SIG-M5 (cell line): ENCODE results near the gene ERGIC1.
"Not testable (repeated sequence)": the region's sequence is repeated elsewhere in the genome, so short reads cannot be mapped to it uniquely, and the experiment has no call there.

ENCODE experiments used
- DNase-seq: peaks from one replicate; lab custom pipeline; 2025; lab: John Stamatoyannopoulos, UW

The ERGIC1 gene

DNA sequence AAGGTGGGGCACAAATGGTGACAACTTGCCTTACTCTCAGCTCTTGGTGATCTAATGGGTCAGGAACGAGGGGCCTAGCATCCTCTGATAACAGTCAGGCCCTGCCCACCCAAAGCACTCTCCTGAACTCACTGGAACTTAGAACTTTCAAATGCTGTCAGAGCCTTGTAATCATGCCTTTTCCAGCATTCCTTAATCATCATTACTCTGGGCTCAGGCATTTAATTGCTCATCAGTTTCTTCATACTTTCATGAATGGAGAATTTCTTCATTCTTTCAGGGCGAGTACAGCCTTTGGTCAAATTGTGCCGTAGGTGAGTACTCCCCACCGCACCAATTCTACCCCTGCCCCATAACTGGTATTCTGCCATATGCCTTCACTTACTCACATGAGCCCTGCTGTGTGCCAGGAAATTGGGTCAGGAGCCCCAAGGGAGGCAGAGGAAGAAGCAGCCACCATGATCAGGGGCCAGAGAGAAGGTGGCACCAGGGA, 32.8 kb upstream of the ERGIC1 start:
- no peak for DNase-seq

GRCh38 chr5:172802112-172802511, 31.9 kb upstream of the ERGIC1 start:
- DNase-seq, result no peak

DNA sequence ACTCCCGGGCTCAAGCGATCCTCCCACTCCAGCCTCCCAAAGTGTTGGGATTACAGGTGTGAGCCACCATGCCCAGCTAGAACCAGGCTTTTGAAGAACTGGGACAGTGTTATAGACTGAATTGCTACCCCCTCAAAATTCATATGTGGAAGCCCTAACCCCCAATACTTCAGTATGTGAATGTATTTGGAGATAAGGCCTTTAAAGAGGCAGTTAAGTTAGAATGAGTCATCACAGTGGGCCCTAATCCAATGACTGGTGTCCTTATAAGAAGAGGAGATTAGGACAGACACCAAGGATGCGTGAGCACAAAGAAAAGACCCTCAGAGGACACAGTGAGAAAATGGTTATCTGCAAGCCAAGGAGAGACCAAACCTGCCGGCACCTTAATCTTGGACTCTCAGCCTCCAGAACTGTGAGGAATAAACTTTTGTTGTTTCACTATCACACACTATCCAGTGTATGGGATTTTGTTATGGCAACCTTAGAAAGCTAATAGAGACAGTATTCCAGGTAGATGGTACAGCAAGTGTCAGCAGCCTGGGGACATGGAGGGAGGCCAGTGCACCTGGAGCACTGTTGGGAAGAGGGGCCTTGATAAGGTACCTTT, 31.4 kb upstream of the ERGIC1 start:
- DNase-seq, result no peak

GRCh38 chr5:172805018-172805683, 28.9 kb upstream of the ERGIC1 start:
- DNase-seq, result no peak

DNA sequence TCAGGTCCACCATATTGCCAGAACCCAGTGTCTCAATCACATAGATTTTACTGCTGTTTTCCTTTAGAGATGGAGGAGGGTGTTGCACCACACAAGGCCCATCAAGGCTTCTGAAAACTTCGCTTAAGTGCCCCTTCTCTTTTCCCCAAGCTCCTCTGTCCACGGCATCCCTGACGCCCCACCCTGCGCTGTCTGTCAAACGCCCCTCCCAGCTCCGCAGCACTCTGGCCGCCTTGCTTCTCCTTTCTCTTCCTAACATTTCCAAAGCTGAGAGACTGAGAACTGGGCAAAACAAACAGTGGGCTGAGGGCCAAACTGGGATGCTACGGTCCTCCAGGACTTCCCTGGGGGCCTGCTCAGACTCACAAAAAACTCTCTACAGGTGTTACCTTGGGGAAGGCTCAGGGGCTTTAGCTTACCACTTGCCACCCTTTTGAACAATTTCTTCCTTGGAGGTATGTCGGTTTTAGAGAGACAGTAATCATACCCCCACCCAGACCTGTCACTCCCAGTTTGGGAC, 28.3 kb upstream of the ERGIC1 start:
- no peak for DNase-seq

GRCh38 chr5:172806897-172807672, 27.0 kb upstream of the ERGIC1 start:
- no peak for DNase-seq

DNA sequence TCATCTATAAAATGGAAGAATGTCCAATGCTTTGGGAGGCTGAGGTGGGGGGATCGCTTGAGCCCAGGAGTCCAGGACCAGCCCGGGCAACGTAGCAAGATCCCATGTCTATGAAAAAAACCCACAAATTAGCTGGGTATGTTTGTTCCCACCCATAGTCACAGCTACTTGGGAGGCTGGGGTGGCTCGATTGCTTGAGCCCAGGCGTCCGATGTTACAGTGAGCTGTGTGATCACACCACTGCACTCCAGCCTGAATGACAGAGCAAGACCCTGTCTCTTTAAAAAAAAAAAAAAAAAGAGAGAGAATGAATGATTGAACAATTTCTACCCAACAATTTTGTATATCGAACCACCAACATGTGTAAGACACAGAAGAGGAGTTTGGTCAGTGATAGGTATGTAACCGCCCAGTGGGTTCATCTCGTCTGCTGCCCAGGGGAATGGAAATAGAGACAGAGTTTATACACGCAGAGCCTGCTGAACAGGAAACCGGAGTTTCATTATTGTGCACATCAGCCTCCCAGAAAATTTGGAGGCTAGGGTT, 26.2 kb upstream of the ERGIC1 start:
- DNase-seq, result no peak

DNA sequence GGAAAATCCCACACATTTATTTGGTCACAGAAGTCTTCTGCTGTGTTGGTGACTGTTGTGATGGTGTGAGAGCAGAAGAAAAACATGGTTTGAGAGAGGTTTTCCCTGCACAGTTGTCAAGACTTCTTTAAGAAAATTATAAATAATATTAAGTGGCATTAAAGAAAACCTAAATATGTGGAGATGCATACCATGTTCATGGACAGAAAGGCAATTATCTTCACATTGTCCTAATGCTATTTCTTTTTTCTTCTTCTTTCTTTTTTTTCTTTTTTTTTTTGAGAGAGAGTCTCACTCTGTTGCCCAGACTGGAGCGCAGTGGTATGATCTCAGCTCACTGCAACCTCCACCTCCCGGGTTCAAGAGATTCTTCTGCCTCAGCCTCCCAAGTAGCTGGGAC, 24.3 kb upstream of the ERGIC1 start:
- DNase-seq, result no peak

DNA sequence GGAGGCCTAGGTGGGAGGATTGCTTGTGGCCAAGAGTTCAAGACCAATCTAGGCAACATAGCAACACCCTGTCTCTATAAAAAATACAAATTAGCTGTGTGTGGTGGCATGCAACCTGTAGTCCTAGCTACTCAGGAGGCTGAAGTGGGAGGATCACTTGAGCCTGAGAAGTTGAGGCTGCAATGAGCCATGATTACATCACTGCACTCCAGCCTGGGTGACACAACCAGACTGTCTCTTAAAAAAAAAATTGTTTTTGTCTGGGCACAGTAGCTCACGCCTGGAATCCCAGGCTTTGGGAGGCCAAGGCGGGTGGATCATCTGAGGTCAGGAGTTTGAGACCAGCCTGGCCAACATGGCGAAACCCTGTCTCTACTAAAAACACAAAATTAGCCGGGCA, 23.1 kb upstream of the ERGIC1 start:
- not testable (repeated sequence) for DNase-seq

DNA sequence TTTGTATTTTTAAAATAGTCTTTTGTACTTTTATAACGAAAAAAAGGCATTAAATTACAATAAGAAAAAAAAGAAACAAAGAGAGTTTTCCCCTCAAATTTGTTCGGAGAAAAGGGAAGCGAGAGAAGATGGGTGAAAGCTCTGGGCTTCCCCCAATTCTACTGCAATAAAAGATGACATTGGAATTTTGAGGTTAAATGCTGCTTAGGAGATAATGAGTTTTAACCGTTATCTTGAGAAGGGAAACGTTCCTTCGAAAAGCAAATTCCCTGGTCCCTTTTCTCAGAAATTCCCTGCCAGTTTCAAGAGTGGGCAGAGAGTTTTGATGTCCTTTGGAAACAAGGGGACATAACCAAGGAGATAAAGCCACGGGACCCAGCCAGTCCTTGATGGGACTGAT, 18.4 kb upstream of the ERGIC1 start:
- no peak for DNase-seq

GRCh38 chr5:172816925-172817562, 17.0 kb upstream of the ERGIC1 start:
- no peak for DNase-seq

DNA sequence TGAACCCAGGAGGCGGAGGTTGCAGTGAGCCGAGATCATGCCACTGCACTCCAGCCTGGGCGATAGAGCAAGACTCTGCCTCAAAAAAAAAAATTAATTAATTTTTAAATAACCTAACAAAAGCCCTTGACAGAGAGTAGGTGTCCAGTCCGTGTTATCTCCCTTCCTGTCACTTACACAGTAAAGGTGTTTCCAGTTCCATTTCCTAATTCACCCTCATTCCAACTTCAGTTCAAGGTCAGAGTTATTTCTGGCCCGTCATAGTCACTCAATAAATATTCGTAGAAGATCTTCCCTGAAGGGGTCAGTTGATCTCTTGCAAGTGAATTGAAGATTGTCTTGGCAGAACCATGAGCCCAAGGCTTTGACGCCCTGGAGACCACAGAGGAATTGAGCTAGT, 16.4 kb upstream of the ERGIC1 start:
- DNase-seq, result no peak

GRCh38 chr5:172818081-172818480, 16.0 kb upstream of the ERGIC1 start:
- no peak for DNase-seq

DNA sequence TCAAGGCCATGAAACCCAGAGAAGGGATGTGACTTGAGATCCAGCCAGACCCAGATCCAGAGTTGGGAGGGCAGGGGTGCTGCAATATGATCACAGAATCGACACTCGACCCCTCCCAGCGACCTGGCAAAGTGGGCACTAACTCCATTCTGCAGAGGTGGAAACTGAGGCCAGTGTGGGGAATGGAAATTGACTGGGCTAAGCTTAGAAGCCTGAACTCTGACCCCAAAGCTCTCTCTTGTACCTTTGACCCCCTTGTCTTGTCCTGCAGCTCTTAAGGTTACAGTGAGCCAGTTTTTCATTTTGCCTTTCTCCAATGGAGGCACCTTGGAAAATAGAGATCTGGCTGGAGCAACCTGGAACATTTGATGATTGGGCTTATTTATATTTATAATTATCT, 14.5 kb upstream of the ERGIC1 start:
- DNase-seq, result no peak

GRCh38 chr5:172820046-172820767, 13.8 kb upstream of the ERGIC1 start:
- DNase-seq, result no peak

DNA sequence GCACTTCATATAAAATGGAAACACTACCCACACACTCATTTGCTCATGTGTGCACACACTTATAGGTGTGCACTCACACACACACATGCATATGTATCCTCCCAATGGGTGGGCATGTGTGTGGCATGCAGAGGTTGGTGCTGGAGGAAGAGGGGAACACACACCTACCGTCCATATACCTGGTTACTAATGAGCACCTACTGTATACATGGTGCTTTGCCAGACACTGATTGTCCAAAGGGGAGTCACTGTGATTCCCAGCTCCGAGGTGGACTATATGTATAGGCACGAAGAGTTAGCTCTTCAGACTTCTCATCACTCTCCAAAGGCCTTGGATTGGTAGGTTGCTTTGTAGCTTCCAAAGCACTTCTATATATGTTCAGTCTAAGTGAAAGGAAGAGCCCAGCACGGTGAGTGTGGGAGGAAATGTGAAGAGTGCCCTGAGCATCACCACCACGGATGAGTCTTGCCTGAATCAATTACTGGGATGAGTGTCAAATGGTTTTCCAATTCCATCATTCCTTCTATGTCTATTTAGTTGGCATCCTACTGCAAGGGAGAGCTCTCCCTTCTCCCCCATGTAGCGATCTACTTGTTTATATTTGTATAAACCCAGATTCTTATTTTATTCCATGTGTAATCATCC, 12.6 kb upstream of the ERGIC1 start:
- no peak for DNase-seq

- no peak for DNase-seq
Observed at GRCh38 chr5:172823840-172824362, 10.2 kb upstream of the ERGIC1 start.

DNA sequence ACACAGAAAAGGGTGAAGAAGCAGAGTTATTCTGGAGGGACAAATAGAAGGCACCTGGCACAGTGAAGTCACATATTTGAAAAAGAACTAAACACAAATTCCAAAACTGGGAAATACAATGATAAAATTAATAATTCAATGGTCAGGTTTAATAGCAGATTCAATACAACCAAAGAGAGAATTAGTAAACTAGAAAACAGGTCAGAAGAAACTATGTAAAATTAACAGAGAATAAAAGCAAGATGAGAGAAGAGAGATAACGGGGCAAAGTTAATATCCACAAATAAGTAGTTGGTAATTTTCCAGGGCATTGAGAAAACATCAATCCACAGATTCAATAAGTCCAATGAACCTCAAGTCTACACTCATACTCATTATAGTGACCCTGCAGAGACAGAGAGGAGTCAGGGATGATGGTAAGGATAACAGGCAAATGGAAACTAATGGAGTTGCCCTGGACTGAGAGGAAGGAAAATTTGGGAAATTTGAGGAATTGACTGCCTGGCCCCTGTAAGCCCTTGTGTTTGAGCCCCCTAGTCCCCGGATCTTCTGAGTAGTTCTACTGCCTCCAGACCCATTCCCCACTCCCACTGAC, 8.3 kb upstream of the ERGIC1 start:
- DNase-seq, result no peak

GRCh38 chr5:172827841-172828240, 6.2 kb upstream of the ERGIC1 start:
- DNase-seq, result no peak

GRCh38 chr5:172828911-172829431, 5.1 kb upstream of the ERGIC1 start:
- DNase-seq, result no peak
